ENCODE data around the gene ZNF664. TPM values are rescaled to one million over a fixed set of nuclear protein-coding genes. Genes with fewer than 3 reads are reported as not detected.

Gene ZNF664
- total RNA-seq, 4 donors from 2014 or later: 58.5 to 76.4 (median 70.3) TPM

DNA sequence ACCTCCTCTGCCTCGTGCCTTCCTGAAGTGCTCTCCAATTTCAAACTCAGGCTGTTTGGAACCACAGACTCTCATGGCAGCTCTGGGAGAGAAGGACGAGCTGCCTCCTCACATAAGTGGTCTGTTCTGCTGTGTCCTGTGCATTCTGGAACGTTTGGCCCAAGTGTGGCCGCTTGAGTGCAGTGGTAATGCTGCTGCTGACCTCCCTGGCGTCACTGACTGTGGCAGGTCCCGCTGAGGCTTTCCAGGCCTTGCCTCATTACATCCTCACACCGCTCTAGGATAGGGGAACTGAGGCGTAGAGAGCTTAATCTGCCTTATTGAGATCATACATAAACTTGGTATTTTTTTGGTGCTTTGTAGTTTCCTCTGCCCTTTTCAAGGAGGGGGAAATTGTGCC is 14.6 kb upstream of the ZNF664 start:
- Histone ChIP-seq H3K27me3 (no peaks in the 10 kb centered on the region), H3K9me3 (no peaks in the 10 kb centered on the region), H3K27ac (replicated peaks in 1 of 4) (no peak overlapping the region), H3K36me3 (peaks cover 0 to 6% (median 0%) of the 10 kb centered on the region in 4 donors), H3K4me3 (no peak overlapping the region), H3K4me1 (peaks cover 0 to 4% (median 2%) of the 10 kb centered on the region in 4 donors)
- intact Hi-C loops (cut with DNase I): no loop called here
- TF ChIP-seq EP300 (IDR thresholded peaks at IDR 0.05): no peak
- TF ChIP-seq, protein P1, sequence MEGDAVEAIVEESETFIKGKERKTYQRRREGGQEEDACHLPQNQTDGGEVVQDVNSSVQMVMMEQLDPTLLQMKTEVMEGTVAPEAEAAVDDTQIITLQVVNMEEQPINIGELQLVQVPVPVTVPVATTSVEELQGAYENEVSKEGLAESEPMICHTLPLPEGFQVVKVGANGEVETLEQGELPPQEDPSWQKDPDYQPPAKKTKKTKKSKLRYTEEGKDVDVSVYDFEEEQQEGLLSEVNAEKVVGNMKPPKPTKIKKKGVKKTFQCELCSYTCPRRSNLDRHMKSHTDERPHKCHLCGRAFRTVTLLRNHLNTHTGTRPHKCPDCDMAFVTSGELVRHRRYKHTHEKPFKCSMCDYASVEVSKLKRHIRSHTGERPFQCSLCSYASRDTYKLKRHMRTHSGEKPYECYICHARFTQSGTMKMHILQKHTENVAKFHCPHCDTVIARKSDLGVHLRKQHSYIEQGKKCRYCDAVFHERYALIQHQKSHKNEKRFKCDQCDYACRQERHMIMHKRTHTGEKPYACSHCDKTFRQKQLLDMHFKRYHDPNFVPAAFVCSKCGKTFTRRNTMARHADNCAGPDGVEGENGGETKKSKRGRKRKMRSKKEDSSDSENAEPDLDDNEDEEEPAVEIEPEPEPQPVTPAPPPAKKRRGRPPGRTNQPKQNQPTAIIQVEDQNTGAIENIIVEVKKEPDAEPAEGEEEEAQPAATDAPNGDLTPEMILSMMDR (IDR thresholded peaks at IDR 0.05): no peak
- no peak for TF ChIP-seq POLR2A (IDR thresholded peaks at IDR 0.05; ENCODE audit: low read depth)
- no peak for TF ChIP-seq POLR2AphosphoS5 (IDR thresholded peaks at IDR 0.05)
- 94% methylated on average over 6 of the region's 8 CpGs for WGBS
- no peak for DNase-seq (ENCODE audit: extremely low spot score)

GRCh38 chr12:123958876-123959275 is 14.1 kb upstream of the ZNF664 start:
- Histone ChIP-seq H3K27me3 (no peaks in the 10 kb centered on the region), H3K27ac (replicated peaks in 1 of 4) (no peak overlapping the region), H3K36me3 (peaks cover 0 to 6% (median 0%) of the 10 kb centered on the region in 4 donors), H3K4me1 (peaks cover 0 to 4% (median 2%) of the 10 kb centered on the region in 4 donors), H3K4me3 (no peak overlapping the region), H3K9me3 (no peaks in the 10 kb centered on the region)
- intact Hi-C loops (cut with DNase I): no loop called here
- DNase-seq (ENCODE audit: extremely low spot score): no peak
- TF ChIP-seq POLR2AphosphoS5 (IDR thresholded peaks at IDR 0.05) (no peak), EP300 (IDR thresholded peaks at IDR 0.05) (no peak)
- 89% methylated on average over 9 of the region's 9 CpGs for WGBS

- TF ChIP-seq EP300 (IDR thresholded peaks at IDR 0.05): no peak
- TF ChIP-seq, protein P1 (IDR thresholded peaks at IDR 0.05): no peak
- no peak for TF ChIP-seq POLR2AphosphoS5 (IDR thresholded peaks at IDR 0.05)
- no peak for TF ChIP-seq POLR2A (IDR thresholded peaks at IDR 0.05; ENCODE audit: low read depth)
- 94% methylated on average over 9 of the region's 9 CpGs for WGBS
- H3K9me3 ChIP-seq: no peaks in the 10 kb centered on the region
Observed at GRCh38 chr12:123960029-123960735, 12.8 kb upstream of the ZNF664 start.

DNA sequence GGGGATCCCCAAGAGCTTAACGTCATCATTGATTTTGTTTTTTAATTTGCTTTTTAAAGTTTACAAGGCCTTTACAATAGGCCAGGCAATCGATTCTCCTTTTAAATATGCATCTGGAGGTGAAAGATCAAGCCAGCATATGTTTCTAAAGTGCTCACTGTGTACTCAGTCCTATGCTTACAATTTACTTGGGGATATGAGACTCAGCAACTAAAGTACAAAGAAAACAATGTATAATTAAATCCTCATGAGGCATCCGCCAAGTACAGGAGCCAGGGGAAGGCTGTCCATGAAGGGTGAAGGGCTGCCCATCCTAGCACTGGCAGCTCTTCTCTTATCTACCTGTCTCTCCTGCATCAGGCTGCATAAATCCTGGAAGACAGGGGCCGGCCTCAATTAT is 12.2 kb upstream of the ZNF664 start:
- H3K4me1 ChIP-seq: no peaks in the 10 kb centered on the region
- no peak for DNase-seq (ENCODE audit: extremely low spot score)
- peaks cover 0 to 6% (median 0%) of the 10 kb centered on the region in 4 donors for H3K36me3 ChIP-seq
- TF ChIP-seq, protein P1 (IDR thresholded peaks at IDR 0.05): no peak
- TF ChIP-seq POLR2A (IDR thresholded peaks at IDR 0.05; ENCODE audit: low read depth): no peak
- TF ChIP-seq POLR2AphosphoS5 (IDR thresholded peaks at IDR 0.05): no peak
- TF ChIP-seq EP300 (IDR thresholded peaks at IDR 0.05): no peak
- H3K9me3 ChIP-seq: no peaks in the 10 kb centered on the region
- 88% methylated on average over 4 of the region's 4 CpGs for WGBS
- H3K27ac ChIP-seq (replicated peaks in 1 of 4): no peak overlapping the region
- intact Hi-C loops (cut with DNase I): no loop called here
- no peaks in the 10 kb centered on the region for H3K27me3 ChIP-seq
- H3K4me3 ChIP-seq: no peak overlapping the region

More at GRCh38 chr12:123960029-123960735, 12.8 kb upstream of the ZNF664 start:
- DNase-seq (ENCODE audit: extremely low spot score): no peak
- Histone ChIP-seq H3K4me1 (no peaks in the 10 kb centered on the region), H3K36me3 (peaks cover 0 to 6% (median 0%) of the 10 kb centered on the region in 4 donors), H3K27ac (replicated peaks in 1 of 4) (no peak overlapping the region), H3K27me3 (no peaks in the 10 kb centered on the region), H3K4me3 (no peak overlapping the region)
- intact Hi-C loops (cut with DNase I): no loop called here

DNA sequence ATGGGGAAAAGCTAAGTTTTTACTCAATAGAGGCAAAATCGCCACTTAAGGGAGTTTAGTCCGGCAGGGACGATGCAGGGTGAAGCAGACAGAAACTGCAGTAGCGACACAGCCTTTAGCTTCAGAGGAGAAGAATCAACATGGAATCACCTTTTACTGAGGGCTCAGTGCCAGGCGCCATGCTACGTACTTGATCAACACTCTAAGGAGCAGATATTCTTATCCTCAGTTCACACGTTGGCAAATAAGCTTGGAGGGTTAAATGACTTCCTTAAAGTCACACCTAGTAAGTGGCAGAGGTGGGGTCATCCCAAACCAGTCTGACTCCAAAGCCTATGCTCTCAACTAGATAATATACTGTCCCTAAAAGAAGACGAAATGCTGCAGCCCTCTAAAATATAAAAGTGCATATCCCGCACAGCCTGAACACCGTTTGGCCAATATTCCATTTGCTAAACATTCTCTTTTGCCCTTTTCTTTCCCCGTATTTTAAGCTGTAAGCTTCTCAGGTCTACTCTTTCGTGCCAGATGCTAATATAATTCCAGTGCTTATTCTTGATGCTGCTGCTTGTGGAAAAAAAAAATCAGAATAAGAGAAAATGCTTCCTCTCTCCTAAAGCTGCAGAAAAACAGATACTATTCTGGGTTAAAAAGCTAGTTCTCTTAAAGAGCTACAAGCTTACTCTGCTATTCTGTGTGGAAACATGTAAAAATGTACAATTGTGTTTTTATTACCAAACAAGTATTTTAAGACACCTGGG is 11.2 kb upstream of the ZNF664 start:
- H3K27me3 ChIP-seq: no peaks in the 10 kb centered on the region
- no peaks in the 10 kb centered on the region for H3K4me1 ChIP-seq
- 93% methylated on average over 12 of the region's 12 CpGs for WGBS
- peaks cover 0 to 6% (median 0%) of the 10 kb centered on the region in 4 donors for H3K36me3 ChIP-seq
- no peak overlapping the region for H3K4me3 ChIP-seq
- TF ChIP-seq POLR2A (IDR thresholded peaks at IDR 0.05; ENCODE audit: low read depth): no peak
- no peak for TF ChIP-seq EP300 (IDR thresholded peaks at IDR 0.05)
- TF ChIP-seq POLR2AphosphoS5 (IDR thresholded peaks at IDR 0.05): no peak
- TF ChIP-seq, protein P1 (IDR thresholded peaks at IDR 0.05): no peak
- DNase-seq (ENCODE audit: extremely low spot score): no peak
- no peaks in the 10 kb centered on the region for H3K9me3 ChIP-seq
- intact Hi-C loops (cut with DNase I): no loop called here
- no peak overlapping the region for H3K27ac ChIP-seq (replicated peaks in 1 of 4)
